Parathyroid adenoma (tissue), 2 donors: Measurements from ENCODE around the gene GNB1.

Experiments
- H2AFZ ChIP-seq: fragments of 300-600 bp; sonication (generic); one replicate; pipeline ENCODE4 v1.7.0; 2017; ENCODE audit warnings: antibody characterized with exemption, mild to moderate bottlenecking
- H3K27ac ChIP-seq: fragments of 300-600 bp; sonication (generic); one replicate; pipeline ENCODE4 v1.7.0; 2017
- H3K27me3 ChIP-seq: fragments of 300-600 bp; sonication (generic); one replicate; pipeline ENCODE4 v1.7.0; 2017; ENCODE audit warnings: low read length; ENCODE audit not compliant: control insufficient read depth, insufficient read depth
- H3K36me3 ChIP-seq: fragments of 300-600 bp; sonication (generic); one replicate; pipeline ENCODE4 v1.7.0; 2017; ENCODE audit warnings: low read length; ENCODE audit not compliant: control insufficient read depth, insufficient read depth
- H3K4me1 ChIP-seq: fragments of 300-600 bp; sonication (generic); one replicate; pipeline ENCODE4 v1.7.0; 2017; ENCODE audit warnings: control low read depth
- H3K4me2 ChIP-seq: fragments of 300-600 bp; sonication (generic); one replicate; pipeline ENCODE4 v1.7.0; 2017; ENCODE audit warnings: low read length
- H3K4me3 ChIP-seq: fragments of 300-600 bp; sonication (generic); one replicate; pipeline ENCODE4 v1.7.0; 2017; ENCODE audit warnings: low read depth, low read length
- H3K79me2 ChIP-seq: fragments of 300-600 bp; sonication (generic); one replicate; pipeline ENCODE4 v1.7.0; 2017; ENCODE audit warnings: control low read depth
- H3K9ac ChIP-seq: fragments of 300-600 bp; sonication (generic); one replicate; pipeline ENCODE4 v1.7.0; 2017; ENCODE audit warnings: mild to moderate bottlenecking
- H3K9me3 ChIP-seq: fragments of 300-600 bp; sonication (generic); one replicate; pipeline ENCODE4 v1.7.0; 2017; ENCODE audit warnings: low read length; ENCODE audit not compliant: control insufficient read depth
- CTCF ChIP-seq: fragments of 300-600 bp; sonication (generic); IDR thresholded peaks from one replicate; pipeline ENCODE4 v1.7.0; 2017; ENCODE audit warnings: antibody characterized with exemption, mild to moderate bottlenecking
- donor health status: primary hyperparathyroidism.

Gene GNB1

DNA sequence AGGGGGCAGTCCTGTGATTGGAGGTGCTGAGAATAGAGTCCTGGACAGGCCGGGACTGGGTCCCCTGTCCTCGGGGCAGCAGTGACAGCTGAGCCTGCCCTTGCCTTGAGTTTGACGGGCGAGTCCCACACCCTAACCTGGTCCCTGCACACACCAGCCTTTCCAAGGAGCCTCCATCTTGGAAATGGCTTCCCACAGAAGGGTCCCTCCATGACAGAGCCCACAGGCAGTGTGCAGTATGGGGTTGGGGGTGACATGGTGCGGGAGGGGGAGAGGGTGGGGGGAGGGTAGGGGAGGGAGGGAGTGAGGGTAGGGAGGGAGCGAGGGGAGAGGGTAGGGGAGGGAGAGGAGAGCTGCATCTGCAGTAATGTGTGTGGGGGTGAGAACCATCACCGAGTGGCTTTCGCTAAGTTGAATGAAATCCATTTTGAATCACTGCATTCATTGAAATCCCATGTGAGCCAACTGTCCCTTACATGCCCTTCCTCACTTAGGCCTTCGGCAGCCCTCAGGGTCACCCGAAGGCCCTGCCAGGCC, 38.3 kb upstream of the GNB1 start:
- TF ChIP-seq CTCF, result no peak
- H3K9me3 ChIP-seq, result no peaks in the 10 kb centered on the region
- no peak overlapping the region for H2AFZ ChIP-seq
- no peaks in the 10 kb centered on the region for H3K79me2 ChIP-seq
- no peaks in the 10 kb centered on the region for H3K36me3 ChIP-seq
- H3K9ac ChIP-seq, result no peak overlapping the region
- no peak overlapping the region for H3K4me2 ChIP-seq
- no peak overlapping the region for H3K27ac ChIP-seq
- no peak overlapping the region for H3K4me3 ChIP-seq
- no peaks in the 10 kb centered on the region for H3K27me3 ChIP-seq
- H3K4me1 ChIP-seq, result no peaks in the 10 kb centered on the region

DNA sequence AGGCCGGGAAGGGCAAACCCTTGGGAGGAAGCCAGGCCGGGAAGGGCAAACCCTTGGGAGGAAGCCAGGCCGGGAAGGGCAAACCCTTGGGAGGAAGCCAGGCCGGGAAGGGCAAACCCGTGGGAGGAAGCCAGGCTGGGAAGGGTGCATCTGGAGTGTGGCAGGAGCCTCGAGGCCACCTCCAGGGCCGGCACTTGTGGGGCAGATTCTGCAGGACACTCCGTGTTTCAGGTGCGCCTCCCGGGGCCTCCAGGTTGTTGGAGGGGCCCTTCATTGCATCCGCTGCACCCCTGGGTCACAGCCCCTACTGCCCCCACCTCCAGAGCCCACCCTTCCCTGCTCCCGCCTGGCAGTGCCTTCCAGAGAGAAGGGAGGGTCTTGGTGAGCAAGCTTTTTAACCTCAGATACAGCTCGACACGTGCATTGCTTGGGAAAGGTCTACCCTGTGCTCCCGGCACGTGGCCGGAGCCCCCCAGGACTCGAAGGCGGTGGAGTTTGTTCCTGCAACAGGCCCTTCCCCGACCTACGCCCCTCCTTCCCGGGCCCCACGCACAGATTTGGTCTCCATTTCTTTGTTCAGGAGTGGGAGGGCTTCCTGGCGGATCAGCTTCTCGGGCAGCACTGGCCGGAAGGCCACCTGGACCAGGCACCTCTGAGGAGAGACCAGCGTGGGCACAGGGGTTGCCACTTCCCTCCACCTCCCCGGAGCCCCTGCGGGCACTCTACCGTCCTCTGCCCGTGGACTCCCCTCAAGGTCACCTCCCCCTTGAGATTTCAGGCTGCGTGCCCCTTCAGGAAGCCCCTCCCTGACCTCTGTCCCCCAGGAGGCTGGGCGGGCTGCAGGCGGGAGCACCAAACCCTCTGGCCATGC, 37.6 kb upstream of the GNB1 start:
- Histone ChIP-seq H2AFZ (no peak overlapping the region), H3K79me2 (no peaks in the 10 kb centered on the region), H3K4me1 (no peaks in the 10 kb centered on the region), H3K36me3 (no peaks in the 10 kb centered on the region), H3K27me3 (no peaks in the 10 kb centered on the region), H3K4me3 (no peak overlapping the region), H3K27ac (no peak overlapping the region), H3K4me2 (no peak overlapping the region), H3K9ac (no peak overlapping the region), H3K9me3 (no peaks in the 10 kb centered on the region)
- no peak for TF ChIP-seq CTCF

- H2AFZ ChIP-seq, result no peak overlapping the region
- H3K36me3 ChIP-seq, result no peaks in the 10 kb centered on the region
- H3K4me3 ChIP-seq, result no peak overlapping the region
- no peak overlapping the region for H3K9ac ChIP-seq
- H3K4me1 ChIP-seq, result no peaks in the 10 kb centered on the region
- H3K79me2 ChIP-seq, result no peaks in the 10 kb centered on the region
- TF ChIP-seq CTCF, result no peak
- no peak overlapping the region for H3K27ac ChIP-seq
- H3K9me3 ChIP-seq, result no peaks in the 10 kb centered on the region
- no peaks in the 10 kb centered on the region for H3K27me3 ChIP-seq
- no peak overlapping the region for H3K4me2 ChIP-seq
Observed at GRCh38 chr1:1927751-1928150, 36.9 kb upstream of the GNB1 start.

DNA sequence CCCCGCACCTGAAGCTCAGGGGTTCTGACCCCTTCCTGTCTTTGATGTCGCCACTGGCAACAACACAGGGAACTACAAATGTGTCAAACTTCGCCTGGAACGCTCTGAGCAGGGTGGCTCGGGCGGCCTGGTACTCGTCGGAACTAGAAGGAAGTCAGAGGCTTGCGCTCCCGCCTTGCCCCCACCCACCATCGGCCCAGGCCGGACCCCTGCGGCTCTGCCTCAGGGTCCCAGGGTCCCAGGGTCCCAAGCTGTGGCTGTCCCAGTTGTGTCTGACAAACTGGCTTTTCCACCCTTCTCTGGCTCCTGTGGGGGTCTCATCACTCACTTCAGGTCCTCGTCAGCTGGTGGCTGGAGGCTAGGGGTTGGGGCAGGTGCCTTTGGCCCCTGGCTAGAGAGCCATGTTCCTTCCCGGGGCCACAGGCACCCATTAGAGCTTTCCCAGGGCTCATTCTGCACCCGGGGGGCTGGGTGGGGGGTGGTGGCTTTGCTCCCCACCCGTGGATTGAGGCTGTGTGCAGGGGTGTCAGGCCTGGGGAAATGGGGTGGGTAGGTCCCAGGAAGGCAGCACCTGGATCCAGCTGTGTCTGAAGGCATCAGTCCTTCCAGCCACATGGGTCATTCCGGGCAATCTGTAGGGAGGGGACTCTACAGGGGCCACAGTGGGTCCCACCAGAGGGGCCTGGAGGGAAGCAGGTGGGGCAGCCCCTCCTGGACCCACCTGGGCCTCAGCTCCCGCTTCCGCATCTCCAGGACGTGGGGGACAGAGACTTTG, 36.2 kb upstream of the GNB1 start:
- Histone ChIP-seq H3K9me3 (no peaks in the 10 kb centered on the region), H3K27ac (no peak overlapping the region), H3K4me2 (no peak overlapping the region), H3K27me3 (no peaks in the 10 kb centered on the region), H3K4me3 (no peak overlapping the region), H3K4me1 (no peaks in the 10 kb centered on the region), H3K79me2 (no peaks in the 10 kb centered on the region), H3K9ac (no peak overlapping the region), H3K36me3 (no peaks in the 10 kb centered on the region), H2AFZ (no peak overlapping the region)
- no peak for TF ChIP-seq CTCF
